Activated CD4-positive, CD25-positive, alpha-beta regulatory T cell (primary cell): Measurements from ENCODE around the gene FAM174C.

Source experiments
- DNase-seq, 4 experiments: peaks; one replicate each; lab custom pipeline; 2025; lab: John Stamatoyannopoulos, UW

Gene FAM174C

DNA sequence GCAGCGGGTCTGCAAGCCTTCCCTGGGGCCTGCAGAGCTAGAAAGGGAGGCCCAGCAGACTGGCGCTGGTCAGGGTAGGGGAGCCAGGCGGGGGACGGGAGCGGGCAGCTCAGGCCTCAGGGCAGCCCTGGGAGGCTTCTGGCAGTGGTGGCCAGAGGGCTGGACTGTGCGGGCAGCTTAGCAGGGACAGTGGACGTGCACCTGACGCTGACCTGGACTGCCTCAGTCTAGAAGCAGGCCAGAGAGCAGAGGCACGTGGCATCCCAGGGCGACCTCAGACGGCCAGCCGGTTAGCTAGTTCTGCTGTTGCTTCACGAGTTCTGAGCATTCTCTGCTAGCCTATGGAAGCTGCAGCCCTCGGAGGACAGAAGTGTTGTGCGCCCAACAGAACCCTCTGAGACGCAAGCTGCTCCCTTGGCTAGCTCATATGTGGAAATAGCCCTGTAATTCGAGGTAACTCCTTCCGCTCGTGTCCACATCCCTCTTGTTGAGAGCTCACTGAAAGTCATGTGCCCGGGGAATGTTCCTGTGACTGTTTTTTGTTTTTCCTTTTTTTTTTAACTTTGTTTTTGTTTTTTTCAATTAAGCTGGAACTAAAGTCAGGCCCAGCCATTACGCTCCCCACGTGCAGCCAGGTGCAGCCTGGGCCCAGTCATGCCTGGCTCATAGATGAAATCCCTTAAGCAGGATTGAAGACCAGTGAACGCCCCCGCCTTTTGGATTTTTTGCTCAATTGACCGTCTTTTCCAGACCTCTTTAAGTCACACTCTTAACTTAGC lies 1.9 kb upstream of the FAM174C start:
- no peak for DNase-seq

- DNase-seq, result no peak
Observed at GRCh38 chr19:1274081-1274851, 1.1 kb upstream of the FAM174C start.

GRCh38 chr19:1274852-1275259 lies 474 bp upstream of the FAM174C start:
- DNase-seq, result no peak

GRCh38 chr19:1275976-1276627 lies 772 bp downstream of the FAM174C start:
- DNase-seq, result no peak

GRCh38 chr19:1276628-1277022 lies 1.3 kb downstream of the FAM174C start:
- DNase-seq, result no peak

DNA sequence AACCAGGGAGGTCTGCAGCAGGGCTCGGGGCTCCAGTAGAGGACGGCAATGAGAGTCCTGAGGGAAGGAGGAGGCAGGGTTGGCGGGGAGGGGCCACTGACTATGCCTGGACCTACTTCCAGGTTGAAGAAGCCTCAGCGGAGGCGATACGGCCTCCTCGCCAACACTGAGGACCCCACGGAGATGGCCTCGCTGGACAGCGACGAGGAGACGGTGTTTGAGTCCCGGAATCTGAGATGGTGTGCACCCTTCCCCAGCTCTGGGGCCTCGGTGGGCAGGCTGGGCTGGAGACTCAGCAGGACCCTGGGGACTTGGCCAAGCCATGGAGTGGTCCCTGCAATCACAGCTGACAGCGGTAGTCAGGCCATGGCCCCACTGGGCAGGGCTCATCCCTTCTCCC lies 1.7 kb downstream of the FAM174C start:
- no peak for DNase-seq

DNA sequence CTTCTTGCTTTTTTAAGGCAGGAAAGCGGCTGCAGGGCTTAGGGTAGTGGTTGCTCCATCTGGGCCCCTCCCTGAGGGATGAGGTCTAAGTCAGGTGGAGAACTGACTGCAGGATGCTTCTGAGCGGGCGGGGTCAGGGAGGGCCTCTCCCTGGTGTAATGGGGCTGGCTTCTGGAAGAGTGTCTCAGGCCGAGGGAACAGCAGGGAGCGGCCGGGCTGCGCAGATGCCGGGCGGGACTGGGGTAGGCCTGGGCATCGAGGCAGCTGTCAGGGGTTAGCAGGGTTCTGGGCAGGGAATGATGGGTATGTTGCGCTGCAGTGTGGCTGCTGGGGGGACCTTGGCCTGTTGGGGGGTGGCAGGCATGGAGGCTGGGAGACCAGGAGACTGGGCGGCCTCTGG lies 2.7 kb downstream of the FAM174C start:
- no peak for DNase-seq

GRCh38 chr19:1278713-1279660 lies 3.7 kb downstream of the FAM174C start:
- DNase-seq, result no peak

DNA sequence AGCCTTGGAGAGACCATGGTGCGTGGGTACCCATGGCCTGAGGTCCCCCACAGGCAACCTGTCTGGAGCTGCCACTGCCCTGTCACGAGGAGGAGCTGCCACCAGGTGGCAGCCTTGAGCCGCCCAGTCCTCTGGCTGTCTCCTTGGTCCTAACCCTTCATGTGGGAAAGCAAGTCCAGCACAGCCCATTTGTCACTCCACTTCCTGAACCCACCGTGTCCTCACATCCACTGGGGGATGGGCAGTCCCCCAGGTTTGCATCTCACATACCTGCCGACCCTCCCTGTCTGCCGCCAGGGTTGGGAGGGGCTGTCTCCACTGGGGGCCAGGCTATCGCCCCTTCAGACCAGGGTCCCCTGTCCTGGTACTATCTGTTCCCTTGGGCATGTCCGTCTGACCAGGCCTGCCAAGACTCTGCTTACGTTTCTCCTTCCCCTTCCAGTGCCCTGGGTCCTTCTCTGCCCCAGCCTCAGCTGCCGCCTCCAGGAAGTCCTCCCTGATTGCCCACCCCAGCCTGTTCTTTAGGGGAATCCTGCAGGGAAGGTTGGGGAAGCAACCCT lies 4.5 kb downstream of the FAM174C start:
- peak; percentile 54 to 69 (median 64) for DNase-seq

DNA sequence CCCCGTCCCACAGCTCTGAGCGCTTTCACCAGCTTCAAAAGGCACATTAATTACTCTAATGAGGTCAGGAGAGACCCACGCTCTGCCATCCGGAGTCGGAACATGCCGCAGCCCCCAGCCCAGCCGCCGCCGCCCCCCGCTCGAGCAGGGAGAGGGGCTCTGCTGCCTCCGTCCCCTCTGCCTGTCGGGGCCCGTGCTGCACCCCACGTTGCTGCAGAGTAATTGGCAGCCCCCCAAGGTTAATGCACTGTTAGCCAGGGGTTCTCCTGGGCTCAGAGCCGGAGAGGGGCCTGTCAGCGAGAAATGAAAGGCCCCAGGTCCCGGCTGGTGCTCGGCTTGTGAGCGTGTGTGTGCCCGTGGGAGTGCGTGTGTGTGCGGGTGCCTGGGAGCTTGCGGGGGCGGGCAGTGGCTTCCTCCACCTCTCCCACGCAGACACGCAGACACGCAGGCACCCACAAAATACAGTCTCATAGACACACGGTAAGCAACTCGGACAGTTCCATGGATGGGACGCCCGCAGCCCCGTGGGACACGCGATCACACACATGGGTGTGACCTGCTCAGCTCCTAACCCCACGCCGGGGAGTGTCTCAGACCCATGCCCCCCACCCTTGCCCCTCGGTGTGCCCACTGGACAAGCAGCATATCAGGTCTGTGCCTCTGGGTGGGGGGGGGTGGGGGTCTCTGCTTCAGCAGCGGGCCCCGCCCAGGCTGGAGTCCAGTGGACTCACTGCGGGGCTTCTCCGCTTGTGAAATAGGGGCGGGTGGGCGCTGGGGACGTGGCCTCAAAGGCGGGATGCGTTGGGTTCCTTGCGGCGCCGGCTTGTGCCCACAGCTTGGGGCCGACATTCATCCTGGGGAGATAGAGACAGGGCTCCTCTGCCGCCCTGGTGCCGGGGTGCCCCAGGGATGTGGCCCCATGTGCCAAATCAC lies 5.6 kb downstream of the FAM174C start:
- DNase-seq, result no peak

DNA sequence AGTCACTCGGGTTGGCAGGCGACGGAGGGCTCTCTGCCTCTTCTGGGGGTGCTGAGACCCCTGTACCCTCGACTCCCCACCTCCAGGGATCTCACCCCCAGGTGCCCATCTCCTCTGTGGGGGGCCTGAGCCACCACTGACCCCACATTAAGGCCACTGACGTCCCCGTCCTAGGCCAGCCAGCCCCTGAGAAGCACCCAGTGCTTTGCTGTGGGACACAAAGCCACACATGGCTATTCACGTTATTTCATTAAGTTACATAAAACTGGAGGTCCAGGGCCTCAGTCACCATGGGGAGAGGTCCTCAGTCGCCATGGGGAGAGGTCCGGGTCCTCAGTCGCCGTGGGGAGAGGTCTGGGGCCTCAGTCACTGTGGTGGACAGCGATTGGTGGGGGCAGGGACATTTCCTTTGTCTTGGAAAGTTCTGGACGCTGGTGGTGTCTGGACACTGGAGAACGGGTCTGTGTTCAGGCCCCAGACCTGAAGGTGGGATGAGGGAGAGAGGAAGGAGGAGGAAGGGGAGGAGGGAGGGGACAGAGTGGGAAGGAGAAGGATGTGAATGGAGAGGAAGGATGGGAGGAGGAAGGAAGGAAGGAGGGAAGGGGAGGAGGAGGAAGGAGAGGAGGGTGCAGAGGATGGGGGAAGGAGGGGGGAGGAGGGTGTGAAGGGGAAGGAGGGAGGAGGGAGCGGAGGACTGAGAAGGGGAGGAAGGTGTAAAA lies 6.4 kb downstream of the FAM174C start:
- DNase-seq, result no peak

GRCh38 chr19:1282588-1283206 lies 7.4 kb downstream of the FAM174C start:
- no peak for DNase-seq

GRCh38 chr19:1283207-1283916 lies 8.0 kb downstream of the FAM174C start:
- DNase-seq, result no peak

- no peak for DNase-seq
Observed at GRCh38 chr19:1283917-1284292, 8.6 kb downstream of the FAM174C start.

DNA sequence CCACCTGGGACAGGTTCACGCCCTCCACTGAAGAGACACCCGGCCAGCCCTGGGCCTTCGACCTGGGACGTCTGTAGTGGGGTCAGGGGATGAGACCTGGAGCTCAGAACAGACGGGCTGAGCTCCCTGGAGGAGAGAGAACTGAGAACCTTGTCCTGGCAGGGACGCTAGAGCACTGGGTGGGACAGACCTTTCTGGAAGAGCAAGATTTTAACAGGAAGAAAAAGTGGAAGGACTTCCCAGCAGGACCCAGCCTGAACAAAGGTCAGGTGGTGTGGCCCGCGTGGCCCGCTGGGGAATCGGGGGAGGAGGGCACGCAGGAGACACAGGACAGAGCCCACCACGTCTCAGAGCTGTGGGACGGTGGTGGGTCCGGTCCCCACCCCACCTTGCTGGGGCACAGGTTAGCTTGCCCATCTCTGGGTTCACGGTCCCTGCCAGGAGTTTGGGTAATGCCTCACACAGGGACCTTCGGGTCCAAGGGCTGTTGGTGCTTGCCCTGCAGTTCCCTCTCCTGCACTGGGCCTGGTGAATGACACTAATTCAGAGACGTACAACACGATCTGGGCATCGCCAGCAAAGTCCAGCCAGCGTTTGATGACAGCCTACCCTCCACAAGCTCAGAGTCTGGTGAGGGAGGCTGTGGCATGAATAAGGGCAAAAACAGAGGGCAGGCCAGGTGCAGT lies 9.1 kb downstream of the FAM174C start:
- DNase-seq, result no peak

DNA sequence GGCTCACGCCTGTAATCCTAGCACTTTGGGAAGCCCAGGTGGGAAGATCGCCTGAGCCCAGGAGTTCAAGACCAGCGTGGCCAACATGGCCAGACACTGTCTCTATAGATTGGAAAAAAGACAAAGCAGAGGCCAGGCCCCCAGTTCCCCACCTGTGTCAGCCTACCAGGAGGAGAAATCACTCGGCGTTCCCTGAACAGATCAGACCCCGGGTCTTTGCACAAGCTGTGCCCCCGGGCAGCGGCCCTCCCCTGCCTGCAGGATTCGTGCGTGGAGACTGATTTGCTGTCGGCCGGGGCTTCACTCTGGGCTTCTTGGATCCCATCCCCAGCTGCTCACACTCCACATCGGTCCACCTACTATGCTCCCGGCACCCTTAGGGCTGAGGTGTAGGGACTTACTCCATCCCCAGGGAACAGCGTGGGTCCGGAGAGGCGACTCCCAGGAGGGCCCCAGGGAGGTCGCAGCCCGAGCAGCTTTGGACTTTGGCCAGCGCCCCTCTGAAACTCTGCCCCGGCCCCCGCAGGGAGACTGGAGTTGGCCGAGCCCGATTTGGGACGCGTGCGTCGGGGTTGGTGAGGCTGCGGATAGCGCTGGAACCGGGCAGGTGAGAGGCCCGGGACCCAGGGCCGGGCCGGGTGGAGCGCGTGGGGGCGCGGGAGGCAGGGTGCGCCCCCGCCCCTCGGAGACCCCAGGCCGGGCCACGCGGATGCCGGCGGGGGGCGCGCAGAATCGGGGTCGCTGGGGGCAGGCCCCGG lies 9.8 kb downstream of the FAM174C start:
- no peak for DNase-seq

GRCh38 chr19:1285737-1286360 lies 10.5 kb downstream of the FAM174C start, which contains the start of gene EFNA2:
TSS of gene EFNA2 (plus strand) at chr19:1285873. CDS start at chr19:1286169, 296 bp downstream.
- DNase-seq, result no peak
